AG09309 (cell line): Measurements from ENCODE around the gene OSBPL10.

ENCODE experiments used
- DNase-seq: peaks from one replicate; pipeline ENCODE4 v3.0.0-alpha.2; 2010; ENCODE audit warnings: low read depth
- H3K4me3 ChIP-seq: 2 replicates; pipeline ENCODE4 v1.5.1; 2011; ENCODE audit warnings: mild to moderate bottlenecking, low read depth, low read length, moderate library complexity; ENCODE audit not compliant: control insufficient read depth
- TF ChIP-seq, protein P1 (sequence below): IDR thresholded peaks from 2 replicates; pipeline ENCODE4 v1.5.1; 2011; ENCODE audit warnings: mild to moderate bottlenecking, low read depth, low read length, inconsistent platforms; ENCODE audit not compliant: insufficient read depth, control insufficient read depth; ENCODE audit errors: missing control alignments

Gene OSBPL10

DNA sequence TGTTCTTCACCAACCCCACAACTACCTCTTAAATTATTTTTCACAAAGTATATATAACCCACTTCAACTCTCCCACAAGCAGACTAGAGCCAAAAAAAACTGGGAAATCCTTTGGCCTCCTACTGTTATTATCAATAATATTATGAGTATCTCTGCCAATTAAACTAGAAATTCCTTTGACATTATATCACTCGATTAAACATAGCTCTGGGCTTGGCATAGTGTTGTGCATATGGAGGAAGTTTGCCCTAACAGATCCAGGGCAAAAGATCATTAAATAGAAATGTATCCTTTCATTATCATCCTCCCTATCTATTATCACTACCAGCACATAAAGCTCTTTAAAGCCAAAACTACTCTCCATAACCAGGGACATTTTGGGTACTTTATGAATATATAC lies 74.9 kb downstream of the OSBPL10 start:
- DNase-seq: no peak
- TF ChIP-seq, protein P1, sequence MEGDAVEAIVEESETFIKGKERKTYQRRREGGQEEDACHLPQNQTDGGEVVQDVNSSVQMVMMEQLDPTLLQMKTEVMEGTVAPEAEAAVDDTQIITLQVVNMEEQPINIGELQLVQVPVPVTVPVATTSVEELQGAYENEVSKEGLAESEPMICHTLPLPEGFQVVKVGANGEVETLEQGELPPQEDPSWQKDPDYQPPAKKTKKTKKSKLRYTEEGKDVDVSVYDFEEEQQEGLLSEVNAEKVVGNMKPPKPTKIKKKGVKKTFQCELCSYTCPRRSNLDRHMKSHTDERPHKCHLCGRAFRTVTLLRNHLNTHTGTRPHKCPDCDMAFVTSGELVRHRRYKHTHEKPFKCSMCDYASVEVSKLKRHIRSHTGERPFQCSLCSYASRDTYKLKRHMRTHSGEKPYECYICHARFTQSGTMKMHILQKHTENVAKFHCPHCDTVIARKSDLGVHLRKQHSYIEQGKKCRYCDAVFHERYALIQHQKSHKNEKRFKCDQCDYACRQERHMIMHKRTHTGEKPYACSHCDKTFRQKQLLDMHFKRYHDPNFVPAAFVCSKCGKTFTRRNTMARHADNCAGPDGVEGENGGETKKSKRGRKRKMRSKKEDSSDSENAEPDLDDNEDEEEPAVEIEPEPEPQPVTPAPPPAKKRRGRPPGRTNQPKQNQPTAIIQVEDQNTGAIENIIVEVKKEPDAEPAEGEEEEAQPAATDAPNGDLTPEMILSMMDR: no peak
- no peak overlapping the region for H3K4me3 ChIP-seq

DNA sequence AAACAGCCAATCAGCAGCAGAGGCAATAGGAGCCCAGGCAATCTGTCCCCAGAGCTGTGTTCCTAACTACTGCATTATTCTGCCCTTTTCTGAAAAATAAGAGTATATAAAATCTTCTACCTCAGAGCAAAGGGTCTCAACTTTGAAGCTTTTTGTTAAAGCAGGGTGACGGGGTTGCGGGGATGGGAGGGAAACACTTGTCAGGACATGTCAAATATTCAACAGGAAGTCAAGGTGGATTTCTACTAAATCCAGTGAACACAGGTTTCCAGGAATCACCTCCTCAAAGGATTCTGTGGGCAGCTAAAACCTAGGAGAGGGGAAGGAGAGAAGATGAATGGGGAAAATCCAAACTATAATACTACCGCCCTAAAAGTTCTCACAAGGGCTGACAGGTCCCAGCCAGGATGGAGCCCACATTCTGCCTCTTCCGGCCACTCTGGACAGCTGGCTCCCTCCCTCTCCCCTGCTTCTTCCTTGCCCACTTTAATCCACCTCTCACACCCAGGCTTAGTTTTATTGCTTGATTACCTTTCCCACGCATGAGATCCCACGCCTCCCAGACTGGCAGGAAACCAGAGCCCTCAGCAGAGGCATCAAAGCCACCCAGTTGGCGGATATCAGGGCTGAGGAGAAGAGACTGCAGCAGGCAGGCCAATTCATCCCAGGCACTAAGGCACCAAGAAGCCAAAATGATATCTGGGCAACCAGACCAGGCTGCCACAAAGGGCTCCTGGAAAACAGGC lies 77.2 kb downstream of the OSBPL10 start:
- no peak for DNase-seq
- TF ChIP-seq, protein P1: no peak
- no peak overlapping the region for H3K4me3 ChIP-seq

DNA sequence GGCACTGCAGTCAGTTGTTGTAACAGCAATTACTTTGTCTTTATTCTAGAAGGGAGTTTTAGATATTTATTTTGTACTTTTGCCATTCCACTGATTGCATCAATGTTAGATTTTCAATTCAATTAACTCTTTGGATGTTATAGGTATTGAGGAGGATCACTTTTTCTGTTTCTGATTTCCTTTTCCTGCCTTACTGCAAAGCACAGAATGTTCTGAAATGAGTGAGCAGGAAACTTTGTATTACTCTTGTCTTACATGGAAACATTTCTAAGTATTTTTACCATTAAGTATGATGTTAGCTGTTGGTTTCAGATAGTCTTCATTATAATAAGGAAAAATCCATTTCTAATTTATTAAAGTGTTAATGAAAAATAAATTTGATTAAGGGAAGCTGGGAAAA lies 80.5 kb downstream of the OSBPL10 start:
- no peak for DNase-seq
- no peak overlapping the region for H3K4me3 ChIP-seq
- TF ChIP-seq, protein P1: no peak

GRCh38 chr3:31896648-31897433 lies 84.2 kb downstream of the OSBPL10 start:
- TF ChIP-seq, protein P1: no peak
- DNase-seq: no peak
- H3K4me3 ChIP-seq: no peak overlapping the region

- DNase-seq: no peak
- H3K4me3 ChIP-seq: no peak overlapping the region
- TF ChIP-seq, protein P1: no peak
Measured at GRCh38 chr3:31896026-31896425, 85.0 kb downstream of the OSBPL10 start.

GRCh38 chr3:31895471-31895870 lies 85.6 kb downstream of the OSBPL10 start:
- DNase-seq: peak; percentile 25

More at GRCh38 chr3:31895471-31895870, 85.6 kb downstream of the OSBPL10 start:
- H3K4me3 ChIP-seq: no peak overlapping the region
- TF ChIP-seq, protein P1: no peak
